ENCODE measurements around the gene ASCL1.

The ASCL1 gene

GRCh38 chr12:102957339-102958050 is at the start of gene ASCL1:
Gene ASCL1, plus strand, starts transcription at chr12:102957674. Its CDS starts 571 bp downstream, at chr12:102958245.
- TF ChIP-seq CTCF (IDR thresholded peaks at IDR 0.05; ENCODE audit: control insufficient read depth, insufficient read depth, low read depth, low read length, missing control alignments), result no peak
- H3K4me3 ChIP-seq (ENCODE audit: control insufficient read depth, low read depth, low read length), result peak within 1 kb of the TSS; percentile 34
- no peak for DNase-seq (ENCODE audit: low read depth)

- no peak for TF ChIP-seq CTCF (IDR thresholded peaks at IDR 0.05; ENCODE audit: control insufficient read depth, insufficient read depth, low read depth, low read length, missing control alignments)
- DNase-seq (ENCODE audit: low read depth), result no peak
- no peak overlapping the region for H3K4me3 ChIP-seq (ENCODE audit: control insufficient read depth, low read depth, low read length)
Observed at GRCh38 chr12:102907918-102908317, 49.6 kb upstream of the ASCL1 start.

- DNase-seq (ENCODE audit: low read depth), result no peak
- TF ChIP-seq CTCF (IDR thresholded peaks at IDR 0.05; ENCODE audit: control insufficient read depth, insufficient read depth, low read depth, low read length, missing control alignments), result no peak
- H3K4me3 ChIP-seq (ENCODE audit: control insufficient read depth, low read depth, low read length), result no peak overlapping the region
Observed at GRCh38 chr12:102910137-102910536, 47.3 kb upstream of the ASCL1 start.

GRCh38 chr12:102910792-102911191 is 46.7 kb upstream of the ASCL1 start:
- no peak for TF ChIP-seq CTCF (IDR thresholded peaks at IDR 0.05; ENCODE audit: control insufficient read depth, insufficient read depth, low read depth, low read length, missing control alignments)
- no peak for DNase-seq (ENCODE audit: low read depth)

GRCh38 chr12:102911320-102911719 is 46.2 kb upstream of the ASCL1 start:
- no peak for TF ChIP-seq CTCF (IDR thresholded peaks at IDR 0.05; ENCODE audit: control insufficient read depth, insufficient read depth, low read depth, low read length, missing control alignments)
- no peak for DNase-seq (ENCODE audit: low read depth)
- H3K4me3 ChIP-seq (ENCODE audit: control insufficient read depth, low read depth, low read length), result no peak overlapping the region

More at GRCh38 chr12:102910792-102911191, 46.7 kb upstream of the ASCL1 start:
- no peak overlapping the region for H3K4me3 ChIP-seq (ENCODE audit: control insufficient read depth, low read depth, low read length)

GRCh38 chr12:102912258-102912657 is 45.2 kb upstream of the ASCL1 start:
- DNase-seq (ENCODE audit: low read depth), result no peak
- no peak for TF ChIP-seq CTCF (IDR thresholded peaks at IDR 0.05; ENCODE audit: control insufficient read depth, insufficient read depth, low read depth, low read length, missing control alignments)
- H3K4me3 ChIP-seq (ENCODE audit: control insufficient read depth, low read depth, low read length), result no peak overlapping the region
